NCI-H187 treated with DMSO at 0.1 percent for 48 hours (cell line): Measurements from ENCODE around the gene FANCC.
"Not testable (repeated sequence)": the region's sequence is repeated elsewhere in the genome, so short reads cannot be mapped to it uniquely, and the experiment has no call there.

Experiments used
- DNase-seq: peaks from one replicate; lab custom pipeline; 2025; lab: John Stamatoyannopoulos, UW

The FANCC gene

GRCh38 chr9:95283673-95284072 is 33.8 kb downstream of the FANCC start:
- DNase-seq: no peak

DNA sequence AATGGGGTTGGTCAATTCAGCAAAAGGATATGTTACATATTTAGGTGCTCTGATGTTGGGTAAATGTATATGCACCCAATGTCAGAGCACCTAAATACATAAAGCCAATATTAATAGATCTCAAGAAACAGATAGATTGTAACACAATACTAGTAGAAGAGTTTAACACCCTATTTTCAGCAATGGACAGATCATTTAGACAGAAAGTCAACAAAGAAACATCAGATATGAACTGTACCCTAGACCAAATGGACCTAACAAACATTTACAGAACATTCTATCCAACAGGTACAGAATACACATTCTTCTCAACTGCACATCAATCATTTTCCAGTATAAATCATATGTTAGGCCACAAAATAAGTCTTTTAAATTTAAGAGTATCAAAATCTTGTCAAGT is 35.2 kb downstream of the FANCC start:
- no peak for DNase-seq

- no peak for DNase-seq
Measured at GRCh38 chr9:95280745-95281144, 36.8 kb downstream of the FANCC start.

DNA sequence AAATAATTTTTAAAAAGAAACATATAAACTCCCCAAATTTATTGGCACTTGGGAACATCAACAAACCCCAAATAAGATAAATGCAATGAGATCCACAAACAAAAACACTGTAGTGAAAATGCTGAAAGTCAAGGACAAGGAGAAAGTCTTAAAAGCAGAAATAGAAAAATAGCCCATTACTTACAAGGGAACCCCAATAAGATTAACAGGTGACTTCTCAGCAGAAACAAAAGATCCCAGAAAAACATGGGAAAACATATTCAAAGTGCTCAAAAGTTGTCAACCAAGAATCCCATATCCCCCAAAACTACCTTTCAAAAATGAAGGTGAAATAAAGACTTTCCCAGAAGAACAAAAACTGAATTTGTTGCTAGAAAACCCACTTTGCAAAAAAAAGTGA is 40.0 kb downstream of the FANCC start:
- no peak for DNase-seq

- DNase-seq: no peak
Measured at GRCh38 chr9:95276395-95276954, 41.0 kb downstream of the FANCC start.

DNA sequence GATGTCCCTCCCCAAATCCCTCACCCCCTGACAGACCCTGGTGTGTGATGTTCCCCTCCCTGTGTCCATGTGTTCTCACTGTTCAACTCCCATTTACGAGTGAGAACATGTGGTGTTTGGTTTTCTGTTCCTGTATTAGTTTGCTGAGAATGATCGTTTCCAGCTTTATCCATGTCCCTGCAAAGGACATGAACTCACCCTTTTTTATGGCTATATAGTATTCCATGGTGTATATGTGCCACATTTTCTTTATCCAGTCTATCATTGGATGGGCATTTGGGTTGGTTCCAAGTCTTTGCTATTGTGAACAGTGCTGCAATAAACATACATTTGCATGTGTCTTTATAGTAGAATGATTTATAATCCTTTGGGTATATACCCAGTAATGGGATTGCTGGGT is 43.3 kb downstream of the FANCC start:
- not testable (repeated sequence) for DNase-seq

DNA sequence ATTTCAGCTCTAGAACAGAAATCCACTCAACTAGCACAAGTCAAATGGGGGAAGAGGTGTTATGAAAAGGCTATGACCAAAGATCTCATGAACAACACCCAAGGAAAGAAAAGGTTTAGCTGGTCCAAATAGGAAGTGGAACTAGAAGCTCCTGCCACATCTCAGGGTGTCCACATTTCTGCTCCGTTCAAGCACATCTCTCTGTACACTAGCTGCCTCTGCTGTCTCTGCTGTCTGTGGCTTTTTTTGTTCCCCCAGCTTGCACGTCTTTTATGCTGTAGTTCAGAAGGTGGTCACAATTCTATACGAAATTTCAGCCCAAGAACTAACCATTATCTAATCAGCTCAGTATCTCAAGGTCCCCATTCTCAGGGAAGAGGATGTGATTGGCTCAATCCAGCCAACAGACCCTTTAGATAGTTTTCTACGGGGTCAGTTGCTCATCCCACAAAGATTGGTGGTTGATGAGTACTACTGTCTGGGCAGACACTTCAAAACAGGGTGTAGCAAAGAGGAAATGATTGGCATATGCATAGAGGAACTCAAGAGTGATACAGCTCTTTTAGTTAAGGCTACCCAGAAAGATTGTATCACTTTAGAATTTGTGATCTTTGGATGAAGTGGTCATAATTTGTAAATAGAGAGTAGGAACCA is 44.0 kb downstream of the FANCC start:
- DNase-seq: no peak

DNA sequence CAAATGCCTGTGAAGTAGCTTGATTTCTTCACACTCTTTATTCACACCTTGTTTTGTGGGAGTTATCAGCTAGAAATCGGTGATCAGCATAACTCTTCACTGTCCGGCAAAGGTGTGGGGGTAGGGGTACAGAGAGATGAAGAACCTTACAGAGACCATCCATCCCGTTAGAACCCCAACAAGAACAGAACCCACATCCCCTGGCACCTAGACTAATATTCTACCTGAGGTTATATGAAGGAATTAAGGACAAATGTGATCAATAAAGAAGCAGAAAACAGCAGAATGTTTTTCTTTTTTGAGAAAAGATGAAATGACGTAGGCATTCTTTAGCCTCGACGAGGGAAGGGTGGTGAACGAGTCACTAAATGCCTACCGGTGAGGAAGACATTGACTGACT is 44.7 kb downstream of the FANCC start:
- DNase-seq: no peak

- no peak for DNase-seq
Measured at GRCh38 chr9:95270790-95271189, 46.7 kb downstream of the FANCC start.

DNA sequence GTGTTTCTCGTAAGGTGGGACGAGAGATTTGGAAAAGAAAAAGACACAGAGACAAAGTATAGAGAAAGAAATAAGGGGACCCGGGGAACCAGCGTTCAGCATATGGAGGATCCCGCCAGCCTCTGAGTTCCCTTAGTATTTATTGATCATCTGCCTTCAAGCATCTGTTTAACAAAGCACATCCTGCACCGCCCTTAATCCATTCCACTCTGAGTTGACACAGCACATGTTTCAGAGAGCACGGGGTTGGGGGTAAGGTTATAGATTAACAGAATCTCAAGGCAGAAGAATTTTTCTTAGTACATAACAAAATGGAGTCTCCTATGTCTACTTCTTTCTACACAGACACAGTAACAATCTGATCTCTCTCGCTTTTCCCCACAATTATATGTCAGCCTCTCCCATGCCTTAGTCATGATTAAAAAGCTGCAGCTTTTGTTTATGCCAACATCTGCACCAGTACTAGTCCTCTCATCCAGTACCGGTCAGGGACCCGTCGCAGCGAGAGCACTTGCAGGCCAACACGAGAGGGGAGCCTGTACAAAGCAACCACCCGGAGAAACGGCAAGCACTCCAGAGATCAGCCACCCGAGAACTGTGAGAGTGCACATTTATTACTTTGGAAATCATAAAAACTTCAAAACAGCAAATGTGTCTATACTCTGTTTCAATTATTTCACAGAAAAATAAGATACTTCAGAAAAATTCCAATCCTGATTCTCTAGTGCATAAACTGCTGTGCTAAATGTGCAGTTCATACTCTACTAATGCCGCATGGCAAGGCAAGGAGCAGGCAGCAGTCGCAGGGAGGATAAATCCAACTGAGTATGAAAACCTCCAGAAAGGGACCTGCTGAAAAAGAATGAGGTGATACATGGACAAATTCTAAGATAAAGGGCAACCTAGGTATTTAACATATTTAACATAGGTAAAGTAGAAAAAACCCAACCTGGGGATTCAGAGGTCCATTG is 47.4 kb downstream of the FANCC start:
- not testable (repeated sequence) for DNase-seq

DNA sequence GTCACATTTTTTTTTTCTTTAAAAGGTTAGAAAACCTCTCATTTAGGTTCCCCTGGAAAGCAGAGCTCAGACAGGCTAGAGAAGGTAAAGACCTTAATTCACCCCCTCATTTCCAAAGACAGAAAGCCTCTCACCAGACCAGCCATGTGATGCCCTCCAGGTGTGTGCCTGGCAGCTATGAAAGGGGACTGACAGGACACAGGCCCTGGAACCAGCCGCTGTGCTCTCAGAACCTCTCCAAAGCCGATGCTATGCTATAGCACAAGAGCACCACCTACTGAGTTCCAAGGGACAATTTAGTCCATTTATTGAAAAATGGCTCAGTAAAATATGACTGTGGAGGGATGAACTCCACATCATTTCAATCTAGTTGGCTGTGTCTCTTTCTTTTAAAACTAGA is 48.8 kb downstream of the FANCC start:
- peak; percentile 43 for DNase-seq

DNA sequence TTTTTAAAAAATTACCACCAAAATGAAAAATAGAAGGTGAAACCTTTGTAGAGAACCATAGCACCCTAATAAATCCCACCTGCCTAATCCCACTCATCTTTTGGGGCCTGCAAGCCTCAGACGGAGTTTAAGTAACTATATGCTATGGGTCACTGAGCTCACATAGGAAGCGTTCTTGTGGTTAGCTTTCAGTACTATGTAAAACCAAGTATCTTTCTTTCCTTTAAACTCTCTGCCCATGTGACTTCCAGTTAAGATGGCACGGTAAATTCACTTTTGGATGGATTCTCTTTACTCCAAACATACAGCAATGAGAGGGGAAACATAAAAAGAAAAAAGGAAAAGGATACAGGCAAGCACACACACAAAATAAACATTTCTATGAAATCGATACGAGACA is 50.9 kb downstream of the FANCC start:
- no peak for DNase-seq

DNA sequence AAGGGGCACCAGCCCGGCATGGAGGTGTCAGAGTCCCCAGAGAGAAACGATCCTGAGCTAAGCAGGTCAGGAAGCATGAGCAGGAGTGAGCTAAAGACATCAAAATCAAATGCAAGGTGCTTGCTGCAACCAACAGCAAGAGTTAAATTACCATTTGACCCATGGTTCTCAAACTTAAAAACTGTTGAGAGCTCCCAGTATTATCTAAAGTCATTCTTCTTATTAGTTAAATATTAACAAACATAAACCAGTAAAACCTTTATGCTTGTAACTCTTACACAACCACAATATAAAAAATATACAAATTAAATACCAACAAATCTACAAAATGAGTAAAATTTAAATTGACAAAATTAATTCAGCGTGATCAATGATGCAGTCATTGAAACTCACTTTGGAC is 51.5 kb downstream of the FANCC start:
- no peak for DNase-seq

- no peak for DNase-seq
Measured at GRCh38 chr9:95264954-95265615, 52.4 kb downstream of the FANCC start.

DNA sequence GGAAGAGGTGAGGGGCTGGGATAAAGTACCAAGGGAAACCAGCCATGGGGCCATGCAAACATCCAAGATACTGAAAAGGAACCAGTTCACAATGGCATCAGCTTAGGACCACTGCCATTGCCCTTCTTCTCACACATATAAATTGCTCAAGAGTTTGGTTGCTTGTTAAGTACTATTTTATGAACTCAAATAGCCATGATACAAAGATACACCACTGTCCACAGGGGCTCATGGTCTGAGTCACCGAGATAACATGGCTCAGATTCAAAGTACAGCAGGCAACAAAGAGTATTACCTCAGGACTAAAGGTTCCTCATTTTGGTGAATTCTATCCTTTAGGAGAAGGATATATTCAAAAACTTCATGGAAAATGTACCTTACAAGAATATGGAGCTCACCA is 55.6 kb downstream of the FANCC start:
- no peak for DNase-seq

GRCh38 chr9:95250462-95251221 is 66.9 kb downstream of the FANCC start:
- no peak for DNase-seq

GRCh38 chr9:95249986-95250385 is 67.5 kb downstream of the FANCC start:
- no peak for DNase-seq

DNA sequence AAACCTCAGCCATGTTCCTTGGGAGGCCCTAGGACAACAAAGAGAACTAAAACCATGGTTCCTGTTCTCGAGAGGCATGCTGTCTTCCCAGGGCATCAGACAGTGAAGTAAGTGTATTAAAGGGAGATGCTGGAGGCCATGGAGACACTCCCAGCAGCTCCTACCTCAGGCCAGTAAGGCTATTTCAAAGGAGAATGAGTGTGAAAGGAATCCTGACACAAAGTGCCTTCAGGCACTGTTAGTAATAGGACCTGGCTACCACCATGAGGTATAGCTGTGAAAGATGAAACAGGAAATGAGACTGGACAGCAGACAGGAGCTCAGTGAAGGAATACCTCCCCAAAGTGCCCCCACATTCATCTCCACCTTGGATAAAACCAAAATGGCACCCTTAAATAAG is 71.0 kb downstream of the FANCC start:
- no peak for DNase-seq

- no peak for DNase-seq
Measured at GRCh38 chr9:95242613-95243012, 74.9 kb downstream of the FANCC start.

GRCh38 chr9:95239071-95239470 is 78.4 kb downstream of the FANCC start:
- DNase-seq: no peak

- no peak for DNase-seq
Measured at GRCh38 chr9:95237336-95237735, 80.2 kb downstream of the FANCC start.

- no peak for DNase-seq
Measured at GRCh38 chr9:95230046-95230445, 87.5 kb downstream of the FANCC start.
